HG03103 (cell line): ENCODE results near the gene TESMIN.
A peak's percentile ranks its signal among the peaks of the same experiment; 100 is the strongest.

ENCODE experiments used
- ATAC-seq: cut with Tn5 transposase; IDR thresholded peaks from one replicate; pipeline ENCODE4 v1.9.1; 2021; ENCODE audit warnings: low read depth; ENCODE audit not compliant: unreplicated experiment

Gene TESMIN

GRCh38 chr11:68751331-68751856, at the start of gene TESMIN:
Gene TESMIN, minus strand, starts transcription at chr11:68751520. Its CDS starts 860 bp downstream, at chr11:68750660.
- peak; percentile 80 for ATAC-seq

- ATAC-seq: no peak
Observed at GRCh38 chr11:68798221-68798813, 47.0 kb upstream of the TESMIN start.

GRCh38 chr11:68796801-68797200, 45.5 kb upstream of the TESMIN start:
- no peak for ATAC-seq

- ATAC-seq: no peak
Observed at GRCh38 chr11:68792400-68792966, 41.2 kb upstream of the TESMIN start.

GRCh38 chr11:68784653-68785052, 33.3 kb upstream of the TESMIN start:
- no peak for ATAC-seq

GRCh38 chr11:68783216-68783821, 32.0 kb upstream of the TESMIN start:
- no peak for ATAC-seq

GRCh38 chr11:68782711-68783110, 31.4 kb upstream of the TESMIN start:
- ATAC-seq: no peak

GRCh38 chr11:68780829-68781228, 29.5 kb upstream of the TESMIN start:
- no peak for ATAC-seq

GRCh38 chr11:68778205-68778604, 26.9 kb upstream of the TESMIN start:
- ATAC-seq: no peak

GRCh38 chr11:68776442-68777235, 25.3 kb upstream of the TESMIN start:
- no peak for ATAC-seq

- ATAC-seq: no peak
Observed at GRCh38 chr11:68775951-68776388, 24.6 kb upstream of the TESMIN start.

GRCh38 chr11:68774194-68774585, 22.9 kb upstream of the TESMIN start:
- no peak for ATAC-seq

GRCh38 chr11:68773521-68774193, 22.3 kb upstream of the TESMIN start:
- ATAC-seq: no peak

GRCh38 chr11:68772936-68773335, 21.6 kb upstream of the TESMIN start:
- ATAC-seq: no peak

- ATAC-seq: no peak
Observed at GRCh38 chr11:68770781-68771180, 19.5 kb upstream of the TESMIN start.

- ATAC-seq: no peak
Observed at GRCh38 chr11:68767672-68768071, 16.4 kb upstream of the TESMIN start.

- ATAC-seq: no peak
Observed at GRCh38 chr11:68766786-68767185, 15.5 kb upstream of the TESMIN start.

GRCh38 chr11:68764746-68765145, 13.4 kb upstream of the TESMIN start:
- ATAC-seq: no peak

- ATAC-seq: no peak
Observed at GRCh38 chr11:68763926-68764657, 12.8 kb upstream of the TESMIN start.

- no peak for ATAC-seq
Observed at GRCh38 chr11:68763181-68763721, 11.9 kb upstream of the TESMIN start.
